Measurements from ENCODE around the gene RETN. TPM values are rescaled to one million over a fixed set of nuclear protein-coding genes. Genes with fewer than 3 reads are reported as not detected.
"Not testable (repeated sequence)": the region's sequence is repeated elsewhere in the genome, so short reads cannot be mapped to it uniquely, and the experiment has no call there.

Gene RETN
- total RNA-seq, 1 experiment from 2014 or later = not detected

DNA sequence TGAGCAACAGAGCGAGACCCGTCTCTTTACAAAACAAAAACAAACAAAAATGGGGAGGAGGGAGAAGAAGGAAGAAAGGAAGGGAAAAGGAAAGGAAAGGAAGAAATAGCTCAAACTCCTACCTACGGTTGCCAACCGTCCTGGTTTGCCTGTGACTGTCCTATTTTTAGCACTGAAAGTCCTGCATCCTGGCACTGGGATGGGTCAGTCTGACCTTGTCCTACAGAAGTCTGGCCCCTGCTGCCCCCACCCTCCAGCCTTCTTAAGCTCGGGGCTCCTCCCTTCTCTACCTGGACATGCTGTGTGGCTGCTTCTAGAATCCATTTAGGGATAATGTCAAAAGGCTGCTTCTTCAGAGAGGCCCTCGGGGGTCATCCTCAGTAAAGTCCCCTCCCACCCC, 33.2 kb upstream of the RETN start:
- Histone ChIP-seq H3K4me3 (no peak overlapping the region), H3K36me3 (peaks cover 7% of the 10 kb centered on the region), H3K9me3 (no peaks in the 10 kb centered on the region), H3K27me3 (peaks cover 37% of the 10 kb centered on the region)
- no peak for DNase-seq

DNA sequence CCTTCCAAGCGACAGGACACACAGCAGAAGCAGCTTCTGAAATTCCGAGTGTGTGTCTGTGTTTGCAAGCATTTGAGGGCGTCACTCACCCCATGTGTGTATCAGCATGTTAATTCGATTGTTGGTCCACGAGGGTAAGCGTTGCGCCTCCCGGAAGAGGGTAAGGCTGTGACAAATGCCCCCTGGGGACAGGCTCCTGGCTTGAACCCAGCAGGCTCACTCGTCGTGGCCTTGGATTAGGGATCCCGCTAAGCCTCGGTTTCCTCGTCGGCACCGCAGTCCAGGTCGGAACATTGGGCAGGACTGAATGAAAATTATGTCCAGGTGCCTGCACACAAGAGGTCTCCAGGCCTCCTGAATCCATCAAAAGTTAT, 32.5 kb upstream of the RETN start:
- Histone ChIP-seq H3K4me3 (no peak overlapping the region; the same call in 1 of the 2 replicates), H3K36me3 (peaks cover 7% of the 10 kb centered on the region), H3K9me3 (no peaks in the 10 kb centered on the region), H3K27me3 (peaks cover 37% of the 10 kb centered on the region)
- DNase-seq = no peak

- Histone ChIP-seq H3K4me3 (peak within 1 kb of the TSS; percentile 38), H3K9me3 (no peaks in the 10 kb centered on the region), H3K36me3 (peaks cover 7% of the 10 kb centered on the region), H3K27me3 (peaks cover 37% of the 10 kb centered on the region)
- DNase-seq = peak; percentile 38
These were observed 32.0 kb upstream of the RETN start, which contains the start of gene STXBP2 for GRCh38 chr19:7636691-7637373. STXBP2 (plus strand) TSS chr19:7637110; CDS start chr19:7637150, 40 bp downstream.

DNA sequence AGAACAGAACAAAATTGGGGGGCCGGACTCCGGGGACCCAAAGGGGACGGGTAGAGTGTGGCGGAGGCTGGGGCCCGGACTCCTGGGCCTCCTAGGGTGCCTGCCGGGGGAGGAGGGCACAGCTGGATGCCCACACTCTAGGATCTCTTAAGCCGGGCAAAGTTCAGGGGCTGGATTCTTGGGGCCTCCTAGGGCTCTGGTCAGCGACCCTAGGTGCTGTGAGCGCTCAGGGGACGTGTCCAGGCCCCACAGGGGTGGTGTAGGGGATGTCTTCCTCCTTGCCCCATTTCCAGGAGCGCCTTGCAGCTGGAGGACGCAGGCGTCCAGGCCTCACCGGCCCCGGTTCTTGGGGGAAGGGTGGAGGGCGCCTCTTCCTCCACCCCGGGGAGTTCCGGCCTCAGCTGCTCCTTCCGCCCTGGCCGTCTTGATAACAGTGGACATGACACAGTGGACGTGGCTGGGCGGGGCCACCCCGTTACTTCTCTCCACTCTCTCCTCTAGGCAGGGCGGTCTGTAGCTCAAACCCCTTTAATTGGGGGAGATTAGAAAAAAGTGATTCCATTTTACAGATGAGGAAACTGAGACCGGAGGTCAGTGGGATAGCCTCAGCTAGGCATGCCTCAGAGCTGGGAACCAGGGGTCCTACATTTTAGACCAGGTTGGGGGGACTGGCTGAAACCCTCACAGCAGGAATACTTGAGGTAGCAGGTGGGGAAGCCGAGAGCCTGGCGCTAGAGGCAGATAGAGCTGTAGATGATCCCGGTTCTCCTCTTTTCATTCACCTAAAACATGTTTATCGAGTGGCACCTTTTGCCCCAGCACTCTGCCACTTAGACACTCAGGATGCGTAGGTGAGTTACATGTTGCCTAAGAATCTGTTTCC, 31.2 kb upstream of the RETN start:
- DNase-seq = no peak
- H3K9me3 ChIP-seq = no peaks in the 10 kb centered on the region
- H3K27me3 ChIP-seq = peaks cover 37% of the 10 kb centered on the region
- no peaks in the 10 kb centered on the region for H3K36me3 ChIP-seq
- peak overlapping the region; percentile 38 for H3K4me3 ChIP-seq

GRCh38 chr19:7638802-7639465, 29.9 kb upstream of the RETN start:
- Histone ChIP-seq H3K27me3 (peaks cover 39% of the 10 kb centered on the region), H3K9me3 (no peaks in the 10 kb centered on the region), H3K4me3 (no peak overlapping the region), H3K36me3 (no peaks in the 10 kb centered on the region)
- DNase-seq = no peak

DNA sequence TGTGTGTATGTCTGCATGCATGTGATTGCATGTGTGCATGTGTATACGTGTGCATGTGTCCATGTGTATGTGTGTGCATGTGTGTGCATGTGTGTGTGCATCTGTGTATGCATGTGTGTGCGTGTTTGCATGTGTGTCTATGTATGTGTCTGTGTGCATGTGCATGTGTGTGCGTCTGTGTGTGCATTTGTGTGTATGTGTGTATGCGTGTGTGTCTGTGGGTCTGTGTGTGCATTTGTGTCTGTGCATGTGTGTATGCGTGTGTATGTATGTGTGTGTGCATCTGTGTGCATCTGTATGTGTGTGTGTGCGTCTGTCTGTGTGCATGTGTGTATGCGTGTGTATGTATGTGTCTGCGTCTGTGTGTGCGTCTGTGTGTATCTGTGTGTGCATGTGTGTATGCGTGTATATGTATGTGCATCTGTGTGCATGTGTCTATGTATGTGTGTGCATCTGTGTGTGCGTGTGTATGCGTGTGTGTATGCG, 28.9 kb upstream of the RETN start:
- Histone ChIP-seq H3K9me3 (no peaks in the 10 kb centered on the region), H3K4me3 (no peak overlapping the region), H3K27me3 (peaks cover 37% of the 10 kb centered on the region), H3K36me3 (no peaks in the 10 kb centered on the region)
- no peak for DNase-seq

- Histone ChIP-seq H3K4me3 (no peak overlapping the region), H3K36me3 (no peaks in the 10 kb centered on the region), H3K9me3 (no peaks in the 10 kb centered on the region), H3K27me3 (peaks cover 33% of the 10 kb centered on the region)
- DNase-seq = no peak
These were observed 28.0 kb upstream of the RETN start for GRCh38 chr19:7640803-7641202.

DNA sequence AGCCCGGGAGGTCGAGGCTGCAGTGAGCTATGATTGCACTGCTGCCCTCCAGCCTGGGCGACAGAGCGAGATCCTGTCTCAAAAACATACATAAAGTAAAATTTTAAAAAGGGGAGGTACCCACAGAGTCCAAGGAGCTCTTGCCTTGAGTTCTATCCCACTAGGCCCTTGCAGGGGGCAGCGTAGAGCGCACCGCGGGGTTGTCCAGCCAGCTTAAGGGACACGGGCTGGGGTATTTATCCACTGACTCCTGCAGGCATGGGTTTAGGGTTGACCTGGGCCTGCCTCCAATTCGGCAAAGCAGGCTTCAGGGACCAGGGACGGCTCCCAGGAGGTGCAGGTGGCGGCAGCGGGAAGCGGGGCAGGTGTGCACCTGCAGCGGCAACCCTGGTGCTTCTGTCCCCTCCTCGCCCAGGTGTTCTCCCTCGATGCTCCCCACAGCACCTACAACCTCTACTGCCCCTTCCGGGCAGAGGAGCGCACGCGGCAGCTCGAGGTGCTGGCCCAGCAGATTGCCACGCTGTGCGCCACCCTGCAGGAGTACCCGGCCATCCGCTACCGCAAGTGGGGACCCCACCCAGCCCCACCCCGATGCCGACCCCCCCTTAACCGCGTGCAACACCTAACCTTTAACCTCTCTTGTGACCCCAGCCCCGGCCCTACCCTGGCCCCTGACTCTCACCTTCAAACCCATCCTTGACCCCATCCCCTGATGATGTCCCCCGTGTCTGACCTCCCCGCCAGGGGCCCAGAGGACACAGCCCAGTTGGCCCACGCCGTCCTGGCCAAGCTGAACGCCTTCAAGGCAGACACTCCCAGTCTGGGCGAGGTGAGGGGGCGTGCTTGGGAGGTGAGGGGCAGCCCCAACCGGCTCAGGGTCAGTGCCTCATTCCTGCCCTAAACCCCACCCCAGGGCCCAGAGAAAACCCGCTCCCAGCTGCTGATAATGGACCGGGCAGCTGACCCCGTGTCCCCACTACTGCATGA, 27.3 kb upstream of the RETN start:
- DNase-seq = no peak
- no peaks in the 10 kb centered on the region for H3K9me3 ChIP-seq
- H3K27me3 ChIP-seq = peaks cover 28% of the 10 kb centered on the region
- no peak overlapping the region for H3K4me3 ChIP-seq
- no peaks in the 10 kb centered on the region for H3K36me3 ChIP-seq

GRCh38 chr19:7642295-7643030, 26.4 kb upstream of the RETN start:
- peaks cover 19% of the 10 kb centered on the region for H3K27me3 ChIP-seq
- H3K4me3 ChIP-seq = no peak overlapping the region
- H3K36me3 ChIP-seq = no peaks in the 10 kb centered on the region
- no peak for DNase-seq
- no peaks in the 10 kb centered on the region for H3K9me3 ChIP-seq

GRCh38 chr19:7643031-7643415, 25.8 kb upstream of the RETN start:
- H3K4me3 ChIP-seq = no peak overlapping the region
- H3K9me3 ChIP-seq = no peaks in the 10 kb centered on the region
- no peak for DNase-seq
- no peaks in the 10 kb centered on the region for H3K36me3 ChIP-seq
- peaks cover 13% of the 10 kb centered on the region for H3K27me3 ChIP-seq

GRCh38 chr19:7643629-7644549, 25.0 kb upstream of the RETN start:
- not testable (repeated sequence) for H3K36me3 ChIP-seq, H3K9me3 ChIP-seq, H3K27me3 ChIP-seq, H3K4me3 ChIP-seq, DNase-seq

- Histone ChIP-seq H3K4me3 (no peak overlapping the region), H3K36me3 (no peaks in the 10 kb centered on the region), H3K9me3 (no peaks in the 10 kb centered on the region), H3K27me3 (peaks cover 10% of the 10 kb centered on the region; the same call in 1 of the 2 replicates)
- DNase-seq = no peak
These were observed 24.3 kb upstream of the RETN start for GRCh38 chr19:7644550-7644877.

- Histone ChIP-seq H3K27me3 (peaks cover 13% of the 10 kb centered on the region; the same call in 1 of the 2 replicates), H3K36me3 (no peaks in the 10 kb centered on the region), H3K9me3 (no peaks in the 10 kb centered on the region), H3K4me3 (no peak overlapping the region)
- no peak for DNase-seq
These were observed 23.7 kb upstream of the RETN start for GRCh38 chr19:7645163-7645562.

GRCh38 chr19:7645656-7646425, 23.0 kb upstream of the RETN start:
- DNase-seq = no peak
- Histone ChIP-seq H3K27me3 (peaks cover 13% of the 10 kb centered on the region), H3K9me3 (no peaks in the 10 kb centered on the region), H3K4me3 (no peak overlapping the region), H3K36me3 (no peaks in the 10 kb centered on the region)

Data from MG63 (cell line).